PC-9 (cell line): ENCODE data around the gene CEP131. TPM values are rescaled to one million over a fixed set of nuclear protein-coding genes. Genes with fewer than 3 reads are reported as not detected.

ENCODE experiments used
- BruUV-seq: library from RNA; stranded (reverse); fragments of 400-500 nt; replicated peaks from 2 replicates; lab custom pipeline; 2021; lab: Mats Ljungman, UMichigan
- CTCF ChIA-PET: fragments of 300-600 bp; sonication (Branson Sonifier 250); formaldehyde crosslinking; loops from one replicate; lab custom pipeline; 2022; ENCODE audit warnings: antibody characterized with exemption; lab: Charles Lee
- POLR2A ChIA-PET: fragments of 300-600 bp; sonication (Branson Sonifier 250); formaldehyde crosslinking; loops from one replicate; lab custom pipeline; 2022; ENCODE audit warnings: antibody characterized with exemption; ENCODE audit not compliant: unreplicated experiment; lab: Charles Lee
- DNase-seq, 2 experiments: peaks; one replicate each; pipeline versions ENCODE4 v3.0.0 to v3.0.0-alpha.2; 2015 to 2022; ENCODE audit warnings: mixed read lengths in 1 of 2
- H2AFZ ChIP-seq: fragments of 200-600 bp; sonication (generic); 2 replicates; pipeline ENCODE4 v1.8.1; 2017; ENCODE audit warnings: antibody characterized with exemption
- H3F3A ChIP-seq: fragments of 200-600 bp; sonication (generic); 2 replicates; pipeline ENCODE4 v1.8.1; 2017; ENCODE audit warnings: antibody characterized with exemption, mild to moderate bottlenecking, low read depth; ENCODE audit not compliant: insufficient read depth
- H3K27ac ChIP-seq: fragments of 200-600 bp; sonication (generic); 2 replicates; pipeline ENCODE4 v1.6.1; 2016; ENCODE audit warnings: mixed run types
- H3K27me3 ChIP-seq: fragments of 200-600 bp; sonication (generic); 2 replicates; pipeline ENCODE4 v1.6.1; 2016; ENCODE audit warnings: low read depth, mixed run types; ENCODE audit not compliant: insufficient read depth
- H3K36me3 ChIP-seq: fragments of 200-600 bp; sonication (generic); 2 replicates; pipeline ENCODE4 v1.6.1; 2016; ENCODE audit warnings: low read depth, mixed run types
- H3K4me1 ChIP-seq: fragments of 200-600 bp; sonication (generic); replicated peaks from 2 replicates; pipeline ENCODE4 v1.6.1; 2016; ENCODE audit warnings: mixed run types; ENCODE audit not compliant: insufficient read depth
- H3K4me2 ChIP-seq: fragments of 200-600 bp; sonication (generic); 2 replicates; pipeline ENCODE4 v1.6.1; 2017; ENCODE audit warnings: mixed run types
- H3K4me3 ChIP-seq: fragments of 200-600 bp; sonication (generic); 2 replicates; pipeline ENCODE4 v1.6.1; 2016; ENCODE audit warnings: mixed run types
- H3K79me2 ChIP-seq: fragments of 200-600 bp; sonication (generic); 2 replicates; pipeline ENCODE4 v1.6.1; 2017; ENCODE audit warnings: low read depth, mixed run types
- H3K9me2 ChIP-seq: fragments of 200-600 bp; sonication (generic); 2 replicates; pipeline ENCODE4 v1.8.1; 2017; ENCODE audit warnings: mild to moderate bottlenecking; ENCODE audit not compliant: insufficient read depth
- H3K9me3 ChIP-seq: fragments of 200-600 bp; sonication (generic); 2 replicates; pipeline ENCODE4 v1.8.1; 2016; ENCODE audit warnings: low read depth; ENCODE audit not compliant: insufficient read depth
- H4K20me1 ChIP-seq: fragments of 200-600 bp; sonication (generic); 2 replicates; pipeline ENCODE4 v1.8.1; 2017; ENCODE audit not compliant: insufficient read depth
- CTCF ChIP-seq: fragments of 200-600 bp; sonication (generic); conservative IDR thresholded peaks from 2 replicates; pipeline ENCODE4 v1.6.1; 2017; ENCODE audit warnings: mixed run types, antibody characterized with exemption, mild to moderate bottlenecking, moderate library complexity
- EZH2 ChIP-seq: fragments of 200-600 bp; sonication (generic); IDR thresholded peaks from 2 replicates; pipeline ENCODE4 v1.8.0; 2017; ENCODE audit warnings: antibody characterized with exemption, low read depth
- intact Hi-C: fragments of 100-400 bp; cut with micrococcal nuclease; formaldehyde crosslinking; loops from one replicate; pipeline ENCODE4 v1.10.0; 2022; ENCODE audit not compliant: unreplicated experiment
- total RNA-seq: library from RNA; stranded (reverse); gene quantifications from 2 replicates; pipeline ENCODE4 v1.2.3, GENCODE V29; 2021

Gene CEP131
- total RNA-seq, 1 experiment from 2014 or later: 24.4 TPM

- H3K27me3 ChIP-seq: no peaks in the 10 kb centered on the region
- H3K4me2 ChIP-seq: no peak overlapping the region
- POLR2A ChIA-PET: no interaction called here
- no peak for DNase-seq
- H3K4me1 ChIP-seq: no peaks in the 10 kb centered on the region
- no peak overlapping the region for H3K27ac ChIP-seq
- H3K9me3 ChIP-seq: no peaks in the 10 kb centered on the region
- H3K36me3 ChIP-seq: no peaks in the 10 kb centered on the region
- CTCF ChIA-PET: no interaction called here
- no peaks in the 10 kb centered on the region for H4K20me1 ChIP-seq
- H3K79me2 ChIP-seq: no peaks in the 10 kb centered on the region
- intact Hi-C loops: no loop called here
- TF ChIP-seq EZH2 (no peak), CTCF (no peak)
- no peaks in the 10 kb centered on the region for H3K9me2 ChIP-seq
- no peak overlapping the region for H2AFZ ChIP-seq
- no TSS peak for BruUV-seq
- H3F3A ChIP-seq: no peaks in the 10 kb centered on the region
- no peak overlapping the region for H3K4me3 ChIP-seq
Observed at GRCh38 chr17:81210466-81210865, 12.3 kb downstream of the CEP131 start.

GRCh38 chr17:81209141-81209540 lies 13.6 kb downstream of the CEP131 start:
- intact Hi-C loops: no loop called here
- BruUV-seq: no TSS peak
- Histone ChIP-seq H4K20me1 (no peaks in the 10 kb centered on the region), H3K4me1 (no peaks in the 10 kb centered on the region), H3K4me2 (no peak overlapping the region), H3K36me3 (no peaks in the 10 kb centered on the region), H3K27me3 (no peaks in the 10 kb centered on the region), H3K4me3 (no peak overlapping the region), H3K9me3 (no peaks in the 10 kb centered on the region), H3K27ac (no peak overlapping the region), H3K9me2 (no peaks in the 10 kb centered on the region), H3F3A (no peaks in the 10 kb centered on the region), H3K79me2 (no peaks in the 10 kb centered on the region), H2AFZ (no peak overlapping the region)
- no peak for TF ChIP-seq EZH2
- no peak for TF ChIP-seq CTCF
- CTCF ChIA-PET: no interaction called here
- no peak for DNase-seq
- POLR2A ChIA-PET: no interaction called here

- Histone ChIP-seq H2AFZ (no peak overlapping the region), H3K79me2 (no peaks in the 10 kb centered on the region), H3K4me1 (no peaks in the 10 kb centered on the region), H3F3A (no peaks in the 10 kb centered on the region), H3K4me3 (no peak overlapping the region), H3K4me2 (no peak overlapping the region), H3K36me3 (no peaks in the 10 kb centered on the region), H4K20me1 (no peaks in the 10 kb centered on the region), H3K27me3 (no peaks in the 10 kb centered on the region), H3K27ac (no peak overlapping the region), H3K9me2 (no peaks in the 10 kb centered on the region), H3K9me3 (no peaks in the 10 kb centered on the region)
- TF ChIP-seq CTCF: no peak
- TF ChIP-seq EZH2: no peak
- DNase-seq: no peak
- BruUV-seq: no TSS peak
- intact Hi-C loops: no loop called here
- CTCF ChIA-PET: no interaction called here
- POLR2A ChIA-PET: no interaction called here
Observed at GRCh38 chr17:81208651-81209050, 14.1 kb downstream of the CEP131 start.
